ENCODE measurements around the gene RIMBP2. TPM values are rescaled to one million over a fixed set of nuclear protein-coding genes. Genes with fewer than 3 reads are reported as not detected.

Gene RIMBP2
- total RNA-seq, 1 experiment from 2014 or later: not detected

DNA sequence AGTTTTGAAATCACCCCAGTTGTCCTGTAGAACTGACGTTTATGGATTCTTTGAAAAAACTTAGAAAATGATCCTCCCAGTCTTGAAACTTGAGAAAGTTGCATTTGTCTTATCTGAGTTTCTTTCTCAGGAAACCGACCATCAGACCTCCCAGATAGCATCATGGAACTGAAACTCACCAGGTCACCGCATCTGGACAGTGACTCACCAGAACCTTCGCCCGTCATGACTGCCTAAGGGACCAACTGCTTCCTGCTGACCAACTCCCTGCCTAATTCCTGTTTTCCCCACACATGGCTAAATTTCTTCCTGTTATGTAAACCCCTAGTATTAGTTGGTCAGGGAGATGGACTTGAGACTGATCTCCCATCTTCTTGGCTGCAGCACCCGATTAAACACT, 175.7 kb downstream of the RIMBP2 start:
- DNase-seq (ENCODE audit: low read depth): no peak

DNA sequence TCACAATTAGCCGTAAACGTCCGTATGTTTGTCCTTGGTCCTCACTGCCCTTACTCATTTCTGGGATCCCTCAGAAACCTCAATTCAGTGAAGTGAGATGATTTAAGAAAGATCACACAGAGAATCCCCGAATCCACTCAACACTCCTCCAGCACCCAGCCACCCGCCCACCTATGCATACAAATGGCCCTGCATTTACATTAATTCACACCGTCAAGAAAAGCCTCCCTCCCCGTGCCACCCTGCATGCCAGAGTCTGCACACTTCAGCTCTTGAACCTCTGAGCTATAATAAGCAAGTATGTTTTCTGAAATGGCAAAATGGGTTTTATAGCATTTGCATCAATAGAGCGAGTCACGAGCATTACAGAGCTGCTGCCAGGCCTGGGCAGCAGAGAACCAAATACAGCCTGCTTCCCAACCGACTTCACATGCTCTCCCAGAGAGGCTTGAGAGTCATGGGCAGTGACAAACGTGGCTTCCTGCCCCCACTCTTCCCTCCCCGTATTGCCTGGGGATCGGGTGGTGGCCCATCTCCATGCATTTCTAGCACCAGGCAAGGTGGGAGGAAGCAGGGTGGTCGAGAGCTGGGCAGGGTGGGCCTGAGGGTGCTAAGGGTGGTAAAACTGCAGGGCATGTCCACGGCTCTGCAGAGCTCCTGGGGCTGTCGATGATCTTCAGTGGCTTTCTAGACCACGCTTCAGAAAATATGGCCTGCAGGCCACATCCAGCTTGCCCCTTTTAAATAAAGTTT, 177.6 kb downstream of the RIMBP2 start:
- DNase-seq (ENCODE audit: low read depth): no peak

DNA sequence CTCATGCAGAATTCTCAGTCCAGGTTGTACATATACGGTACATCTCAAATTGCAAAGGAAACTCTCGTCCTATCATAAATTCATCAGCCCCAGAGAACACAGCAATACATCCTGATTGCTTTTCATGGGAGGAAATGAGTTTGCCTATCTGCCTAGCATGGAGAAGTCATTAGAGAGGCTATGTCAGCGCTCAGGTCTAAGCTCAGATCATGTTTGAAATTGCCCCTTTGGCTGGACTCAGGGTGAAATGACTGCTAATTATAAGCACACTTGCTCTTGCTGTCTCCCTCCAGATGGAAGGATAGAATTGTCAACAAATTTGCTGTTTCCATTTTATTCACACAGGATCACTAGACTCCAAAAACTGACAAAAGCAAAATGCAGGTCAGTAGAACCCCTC, 178.4 kb downstream of the RIMBP2 start:
- DNase-seq (ENCODE audit: low read depth): no peak

DNA sequence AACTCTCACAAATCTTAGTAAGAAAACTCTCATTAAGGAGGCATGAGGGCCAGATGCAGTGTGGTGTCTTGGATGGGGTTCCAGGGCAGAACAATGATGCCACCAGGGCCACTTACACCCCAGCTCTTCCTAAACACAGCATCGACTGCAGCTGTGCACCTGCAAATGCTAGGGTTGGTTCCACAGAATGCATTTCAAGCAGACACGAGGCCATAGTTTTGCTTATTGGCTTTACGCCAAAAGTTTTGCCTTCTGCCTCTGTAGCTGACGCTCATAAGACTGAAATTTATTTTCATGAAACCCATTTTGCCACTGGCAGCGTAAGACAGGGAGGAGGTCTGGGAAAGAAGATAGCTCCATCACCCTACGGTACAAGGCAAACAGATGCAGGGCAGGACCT, 179.0 kb downstream of the RIMBP2 start:
- no peak for DNase-seq (ENCODE audit: low read depth)

DNA sequence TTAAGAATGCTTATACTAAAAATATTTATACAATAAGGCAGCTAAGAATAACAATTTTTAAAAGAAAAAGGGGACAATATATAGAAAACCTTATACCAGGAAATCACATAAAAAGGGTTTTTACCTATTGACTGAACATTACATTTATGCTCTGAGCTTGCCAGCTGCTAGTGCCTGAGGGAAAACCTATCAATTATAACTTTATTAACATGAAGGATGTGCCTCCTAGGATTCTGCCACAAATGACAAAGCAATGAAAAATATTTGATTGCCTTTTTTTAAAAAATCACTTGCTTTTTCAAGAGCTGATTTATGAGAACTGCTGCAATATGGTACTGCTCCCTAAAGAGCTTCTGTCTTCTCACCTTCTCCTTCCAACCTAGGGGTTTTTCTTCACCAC, 185.7 kb downstream of the RIMBP2 start:
- no peak for DNase-seq (ENCODE audit: low read depth)

DNA sequence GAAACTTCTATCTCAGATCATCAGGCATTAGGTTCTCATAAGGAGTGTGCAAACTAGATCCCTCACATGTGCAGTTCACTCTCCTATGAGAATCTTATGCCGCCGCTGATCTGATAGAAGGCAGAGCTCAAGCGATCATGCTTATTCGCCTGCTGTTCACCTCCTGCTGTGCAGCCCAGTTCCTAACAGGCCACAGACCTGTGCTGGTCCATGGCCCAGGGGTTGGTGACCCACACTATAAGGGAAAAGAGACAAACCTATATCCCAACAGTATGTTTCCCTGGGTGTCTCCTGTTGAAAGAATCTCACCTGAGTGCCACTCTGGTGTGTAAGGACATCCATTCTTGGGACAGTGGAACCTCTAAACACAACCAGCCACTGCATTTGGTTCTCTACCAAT, 186.3 kb downstream of the RIMBP2 start:
- no peak for DNase-seq (ENCODE audit: low read depth)

DNA sequence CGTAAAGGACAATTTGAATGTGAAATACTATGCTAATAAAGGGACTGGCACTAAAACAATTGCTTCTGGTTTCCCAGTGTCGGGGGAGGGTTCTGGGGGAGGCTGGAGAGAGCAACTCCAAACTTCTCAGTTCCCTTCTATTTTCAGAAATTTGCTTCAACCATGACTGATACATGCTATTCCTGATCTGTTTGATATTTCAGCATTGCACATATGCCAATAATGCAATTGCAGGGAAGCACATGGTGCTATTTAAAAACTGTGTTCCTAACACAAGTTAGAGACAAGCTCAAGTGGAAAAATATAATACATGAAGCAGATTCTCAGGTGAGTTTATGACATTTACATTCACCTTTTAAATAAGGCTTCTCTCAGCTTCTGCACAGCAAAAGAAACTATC, 188.9 kb downstream of the RIMBP2 start:
- DNase-seq (ENCODE audit: low read depth): no peak

DNA sequence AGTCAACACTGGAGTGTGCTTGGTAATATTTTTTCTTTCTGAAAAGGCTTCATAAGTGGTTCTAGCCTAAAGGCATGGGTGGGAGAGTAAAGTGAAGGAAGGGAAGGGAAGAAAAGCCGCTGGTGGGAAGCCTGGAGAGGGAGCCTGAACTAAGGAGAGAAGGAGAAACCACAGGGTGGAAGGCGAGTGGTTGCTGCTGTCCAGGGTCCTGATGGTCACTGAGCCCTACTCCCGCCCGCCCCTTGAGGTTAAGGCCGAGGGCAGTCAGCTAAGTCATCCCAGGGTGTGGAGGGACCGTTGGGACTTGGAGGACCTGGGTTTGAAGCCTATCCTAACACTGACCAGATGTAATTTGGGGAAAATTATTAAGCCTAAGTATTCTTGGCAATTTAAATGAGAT, 189.3 kb downstream of the RIMBP2 start:
- no peak for DNase-seq (ENCODE audit: low read depth)

DNA sequence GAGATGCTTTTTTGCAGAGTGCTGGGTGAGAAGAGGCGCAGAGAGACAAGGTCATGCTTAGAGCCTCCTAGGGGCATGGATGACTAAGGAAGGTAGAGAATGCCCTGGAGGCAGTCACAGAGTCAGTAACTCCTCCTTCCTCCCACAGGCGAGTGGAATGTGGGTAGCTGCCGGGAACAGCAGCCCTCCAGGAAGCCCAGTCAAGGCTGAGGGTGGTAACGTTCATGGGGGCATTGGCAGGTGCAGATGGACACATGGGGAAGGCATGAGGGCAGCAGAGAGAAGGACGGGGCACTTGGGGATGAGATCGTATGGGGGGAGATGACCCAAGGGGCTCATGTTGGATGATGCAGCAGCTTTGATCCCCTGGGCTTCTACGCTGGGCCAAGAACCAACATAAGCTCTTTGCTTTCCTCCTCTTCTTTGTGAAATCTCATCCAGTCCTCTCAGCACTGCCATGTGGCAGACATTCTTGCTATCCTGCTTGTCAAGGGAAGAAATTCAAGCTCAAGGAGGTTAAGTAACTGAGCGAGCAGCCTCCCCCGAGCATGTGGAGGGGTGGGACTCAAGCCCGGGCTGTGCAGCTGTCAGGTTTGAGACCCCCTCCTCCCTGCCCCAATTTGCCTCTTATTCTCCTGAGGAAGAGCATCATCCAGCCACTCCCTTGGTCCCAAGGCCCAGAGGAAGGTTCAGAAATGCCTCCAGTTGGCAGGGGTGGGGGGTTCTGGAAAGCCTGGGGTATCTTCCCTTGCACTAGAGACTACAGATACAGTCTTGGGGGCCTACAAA, 190.5 kb downstream of the RIMBP2 start:
- DNase-seq (ENCODE audit: low read depth): no peak

DNA sequence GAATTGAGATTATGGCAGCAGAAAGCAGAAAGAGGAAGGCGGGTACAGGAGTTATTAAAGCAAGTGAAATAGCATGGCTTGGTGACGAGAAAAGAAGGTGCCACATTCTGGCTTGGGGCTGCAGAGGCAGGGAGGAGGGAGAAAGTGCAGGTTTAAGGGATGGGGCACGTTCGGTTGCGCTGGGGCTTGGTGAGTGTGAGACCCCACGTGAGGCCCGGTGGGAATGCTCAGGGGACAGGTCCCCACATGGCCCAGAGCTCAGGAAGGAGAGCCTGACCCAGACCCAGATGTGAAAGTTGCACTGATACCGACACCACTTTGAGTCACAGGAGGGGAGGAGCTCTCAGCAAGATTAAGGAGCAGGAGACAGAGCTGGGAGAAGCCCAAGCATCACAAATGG, 191.3 kb downstream of the RIMBP2 start:
- DNase-seq (ENCODE audit: low read depth): no peak

DNA sequence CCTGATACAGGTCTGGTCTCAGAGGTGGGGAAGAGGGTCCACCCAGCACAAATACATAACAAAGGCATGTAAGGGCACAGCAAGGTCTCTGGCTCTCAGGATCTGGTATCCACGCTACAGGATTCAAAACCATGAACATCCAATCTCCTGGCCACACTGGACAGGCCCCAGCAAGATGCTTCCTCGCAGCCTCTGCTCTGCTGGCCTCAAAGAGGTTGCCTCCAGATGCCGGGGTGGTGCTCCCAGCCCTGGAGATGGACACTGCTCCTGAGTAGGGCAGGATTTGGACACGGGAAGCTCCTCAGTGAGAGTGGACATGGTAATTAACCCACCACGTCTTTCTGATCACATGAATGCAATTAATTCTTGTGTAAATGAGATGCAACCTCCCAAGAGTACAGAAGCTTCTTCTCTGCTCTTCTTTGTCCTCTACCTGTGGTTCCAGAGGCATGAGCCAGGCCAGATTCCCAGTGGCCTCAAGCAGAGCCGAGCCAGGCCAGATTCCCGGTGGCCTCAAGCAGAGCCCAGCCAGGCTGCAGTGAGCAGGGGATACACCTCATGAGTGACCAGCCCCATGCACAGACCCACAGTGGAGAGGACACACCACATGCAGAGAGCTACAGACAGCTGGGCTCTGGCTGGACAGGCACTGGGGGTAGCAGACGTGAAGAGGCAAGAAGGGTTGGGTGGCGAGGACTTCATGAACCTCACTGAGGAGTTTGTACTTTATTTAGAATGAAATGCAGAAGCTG, 192.1 kb downstream of the RIMBP2 start:
- DNase-seq (ENCODE audit: low read depth): no peak

DNA sequence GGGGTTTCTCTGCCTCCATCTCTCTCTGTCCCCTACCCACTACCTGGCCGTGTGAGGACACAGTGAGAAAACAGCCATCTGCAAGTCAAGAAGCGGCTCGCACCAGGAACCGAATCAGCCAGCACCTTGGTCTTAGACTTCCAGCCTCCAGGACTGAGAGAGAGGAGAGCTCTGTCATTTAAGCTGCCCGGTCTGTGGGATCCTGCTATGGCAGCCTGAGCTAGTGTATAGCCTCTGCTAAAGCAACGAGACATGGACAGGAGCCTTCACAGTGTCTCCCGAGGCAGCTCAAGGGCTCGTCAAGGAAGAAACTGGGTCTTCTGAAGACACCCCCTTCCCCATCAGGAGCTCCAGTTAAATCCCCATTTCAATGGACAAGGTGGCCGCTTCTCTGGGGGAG, 192.9 kb downstream of the RIMBP2 start:
- DNase-seq (ENCODE audit: low read depth): no peak

DNA sequence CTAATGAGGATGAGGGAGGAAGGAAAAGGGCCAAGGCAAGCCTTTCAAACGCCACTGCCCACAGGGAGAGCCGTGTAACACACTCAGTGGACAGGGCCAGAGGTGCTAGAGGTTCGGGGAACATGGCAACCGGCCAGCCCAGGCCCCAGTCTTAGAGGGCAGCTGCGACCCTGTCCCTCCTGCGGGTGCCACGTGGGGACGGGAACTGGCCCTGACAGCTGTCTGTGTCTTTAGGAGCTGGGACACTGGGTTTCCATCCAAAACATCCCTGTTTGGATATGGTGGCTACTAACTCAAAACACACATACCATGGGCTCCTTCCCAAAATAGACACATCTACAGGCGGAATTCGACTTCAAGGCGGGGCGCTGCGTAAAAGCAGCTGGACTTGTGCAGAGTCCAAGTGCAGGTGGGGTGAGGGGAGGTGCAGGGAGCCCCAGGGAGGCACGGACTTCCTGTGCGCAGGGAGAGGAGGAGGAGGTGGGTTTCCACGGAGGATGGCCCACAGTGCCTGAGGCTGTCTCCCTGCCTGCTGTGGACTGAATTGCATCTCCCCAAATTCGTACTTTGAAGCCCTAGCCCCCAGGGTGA, 193.8 kb downstream of the RIMBP2 start:
- DNase-seq (ENCODE audit: low read depth): no peak

DNA sequence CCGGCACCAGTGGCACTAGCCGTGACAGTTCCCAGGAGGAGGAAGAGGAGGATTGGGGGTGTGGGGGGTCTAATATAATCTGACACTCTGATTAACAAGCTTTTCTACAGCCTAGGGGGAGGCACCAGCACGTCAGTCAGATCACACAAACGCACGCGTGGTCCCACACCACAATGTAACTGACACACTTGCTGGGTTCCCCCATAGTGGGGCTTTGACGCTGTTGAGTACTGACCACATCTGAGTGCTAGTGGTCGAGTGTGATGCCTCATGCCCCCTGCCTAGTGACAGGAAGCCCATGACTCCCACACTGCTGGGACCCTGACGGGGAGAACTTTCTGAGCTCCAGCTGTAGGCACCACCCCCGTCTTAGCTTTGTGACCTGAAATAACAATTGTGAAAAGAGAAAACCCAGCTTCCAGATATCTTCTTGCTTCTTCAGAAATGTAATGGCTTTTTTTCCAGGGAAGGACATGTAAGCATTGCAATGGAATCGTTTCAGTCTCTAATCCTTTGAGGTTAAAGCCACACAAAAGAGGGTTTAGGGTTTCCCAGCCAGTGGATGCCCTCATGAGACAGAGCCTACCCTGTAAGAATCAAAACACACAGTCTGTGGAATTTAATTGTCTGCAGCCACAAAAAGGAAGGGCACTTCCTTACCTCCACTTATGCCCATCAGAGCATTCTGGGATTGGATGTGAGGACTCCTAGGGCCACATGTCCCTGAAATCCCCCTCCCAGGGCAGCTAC, 194.5 kb downstream of the RIMBP2 start:
- DNase-seq (ENCODE audit: low read depth): no peak

DNA sequence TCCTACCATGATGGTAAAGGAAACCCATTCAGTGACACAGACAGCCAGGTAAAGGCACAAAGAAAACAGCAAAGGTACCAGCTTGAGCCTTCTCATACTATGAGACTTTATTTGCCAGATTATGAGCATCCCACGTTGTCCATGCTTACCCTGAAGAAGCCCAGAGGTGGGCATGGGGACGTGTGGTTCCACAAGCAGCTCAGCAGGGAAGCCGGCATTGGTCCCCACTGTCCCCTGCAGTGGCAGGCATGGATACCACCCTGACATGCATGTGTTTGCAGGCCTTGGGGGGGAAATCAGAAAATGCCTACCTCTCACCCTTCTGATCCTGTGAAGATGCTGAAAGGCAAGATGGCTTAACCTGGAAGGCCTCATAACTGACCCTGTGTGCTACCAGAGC, 195.3 kb downstream of the RIMBP2 start:
- no peak for DNase-seq (ENCODE audit: low read depth)

DNA sequence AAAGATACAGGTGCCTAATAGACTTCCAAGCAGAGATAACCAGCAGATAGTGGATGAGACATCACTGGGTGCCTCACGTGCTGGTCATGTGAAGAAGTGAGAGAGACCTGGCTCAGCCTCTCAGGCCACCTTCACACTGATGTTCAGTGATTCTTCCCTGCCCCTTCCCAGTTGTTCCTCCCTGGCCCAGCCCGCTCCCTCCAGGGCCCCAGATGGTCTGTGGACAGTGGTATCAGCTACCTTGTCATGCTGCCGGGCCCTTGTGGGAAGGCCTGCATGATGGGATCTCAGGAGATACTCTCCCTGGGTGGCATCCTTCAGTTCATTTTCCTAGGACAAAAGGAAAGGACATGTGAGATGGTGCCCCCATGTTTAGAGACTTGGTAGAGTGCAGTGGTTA, 198.5 kb downstream of the RIMBP2 start:
- no peak for DNase-seq (ENCODE audit: low read depth)

DNA sequence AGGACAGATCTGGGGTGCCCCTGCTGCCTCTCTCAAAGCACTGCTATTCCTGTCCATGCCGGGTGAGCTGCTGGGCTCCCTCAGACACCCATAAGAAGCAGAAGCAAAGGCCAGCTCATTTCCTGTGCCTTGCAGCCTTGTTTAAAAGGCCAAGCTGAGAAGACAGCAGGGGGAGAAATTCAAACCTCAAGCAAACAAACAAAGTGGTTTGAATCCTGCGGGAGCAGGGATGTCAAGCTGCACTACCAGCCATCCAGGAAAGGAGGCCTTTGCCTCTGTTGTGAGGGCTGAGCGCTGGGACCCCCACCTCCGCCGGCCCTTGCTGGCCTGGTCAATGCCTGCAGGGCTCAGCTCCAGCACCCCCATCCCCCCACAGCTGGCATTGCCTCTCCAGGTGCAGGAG, 201.9 kb downstream of the RIMBP2 start:
- no peak for DNase-seq (ENCODE audit: low read depth)

DNA sequence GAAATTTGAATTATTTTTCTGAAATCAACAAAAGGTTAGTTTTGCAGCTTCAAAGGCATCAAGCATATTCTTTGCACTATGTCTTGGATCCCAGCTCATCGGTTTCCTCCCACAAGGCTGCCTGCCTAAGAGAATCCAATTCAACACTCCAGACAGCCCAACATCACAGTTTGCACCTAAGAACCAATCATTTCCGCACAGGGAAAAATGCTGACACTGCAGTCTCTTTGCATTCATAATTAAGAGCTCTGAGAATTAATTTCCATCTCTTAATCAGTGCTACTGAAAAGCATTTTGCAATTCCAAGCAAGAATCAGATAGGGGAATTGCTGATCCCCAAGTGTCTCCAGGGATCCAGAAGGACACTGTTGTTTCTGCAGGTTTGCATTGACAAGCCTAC, 202.5 kb downstream of the RIMBP2 start:
- no peak for DNase-seq (ENCODE audit: low read depth)

DNA sequence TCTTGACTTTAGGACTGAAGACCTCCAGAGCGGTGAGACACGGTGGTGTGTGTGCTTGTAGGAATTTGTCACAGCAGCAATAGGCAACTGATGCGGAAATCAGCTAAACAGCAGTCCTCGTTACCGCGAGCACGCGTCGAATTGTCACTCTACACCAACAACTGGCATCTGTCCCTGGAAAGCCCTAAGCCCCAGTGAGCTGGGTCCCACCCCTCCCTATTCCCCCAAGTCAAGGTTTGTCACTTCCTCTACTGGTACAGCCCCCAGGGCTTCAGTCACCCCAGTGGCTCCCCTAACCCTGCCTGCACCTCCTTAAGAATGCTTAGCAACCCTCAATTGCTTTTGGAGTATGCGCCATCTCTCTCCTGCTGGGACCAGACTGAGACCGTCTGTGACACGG, 204.8 kb downstream of the RIMBP2 start:
- DNase-seq (ENCODE audit: low read depth): no peak

DNA sequence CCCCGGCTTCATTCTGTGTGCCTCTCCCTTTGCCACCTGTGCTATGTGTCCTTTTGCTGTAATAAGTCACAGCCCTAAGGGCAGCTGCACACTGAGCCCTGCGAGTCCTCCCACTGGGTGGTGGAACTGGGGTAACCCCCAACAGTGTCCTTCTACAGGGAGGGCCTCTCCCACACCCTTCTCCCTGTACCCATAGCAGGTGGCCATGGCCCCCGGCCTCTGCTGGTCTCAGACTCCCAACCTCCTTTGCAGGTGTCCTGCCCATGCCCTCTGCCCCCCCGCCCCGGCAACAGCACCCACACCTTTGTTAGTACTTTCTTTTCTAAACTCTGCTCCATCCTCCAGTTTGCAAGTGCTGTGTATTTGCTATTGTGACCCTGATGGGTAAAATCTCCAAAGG, 206.6 kb downstream of the RIMBP2 start:
- no peak for DNase-seq (ENCODE audit: low read depth)

DNA sequence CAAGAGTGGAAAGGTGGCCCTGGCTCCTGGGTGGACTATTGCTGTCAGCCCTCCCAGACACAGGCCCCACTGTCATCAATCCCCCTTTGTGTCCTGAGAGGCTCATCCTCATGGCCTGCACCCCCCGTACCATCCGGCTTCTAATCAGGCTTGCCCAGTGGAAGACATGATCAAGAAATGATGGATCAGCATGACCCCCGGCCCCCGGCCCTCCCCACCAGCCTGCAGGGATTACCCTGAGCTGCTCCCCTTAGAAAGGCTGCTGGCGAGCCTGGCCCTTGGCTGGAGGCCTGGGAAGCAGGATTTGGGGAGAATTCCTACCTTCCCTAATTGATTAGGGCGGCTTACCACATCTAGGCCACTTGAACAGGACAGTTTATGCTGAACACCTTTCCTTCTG, 207.3 kb downstream of the RIMBP2 start:
- DNase-seq (ENCODE audit: low read depth): no peak

Data from LHCN-M2 (cell line).